ENCODE results near the gene UNC5CL.

GRCh38 chr6:41075651-41076626 is 36.9 kb upstream of the UNC5CL start:
- no peak for TF ChIP-seq EZH2 (IDR thresholded peaks at IDR 0.05; ENCODE audit: low read length, unreplicated experiment)
- no peak for TF ChIP-seq CTCF (conservative IDR thresholded peaks at IDR 0.05; ENCODE audit: low read depth, low read length)
- no peak for TF ChIP-seq EZH2phosphoT487 (IDR thresholded peaks at IDR 0.05; ENCODE audit: borderline replicate concordance, low read length)
